ENCODE results near the gene THEMIS2. TPM values are rescaled to one million over a fixed set of nuclear protein-coding genes. Genes with fewer than 3 reads are reported as not detected.

THEMIS2 gene
- total and polyA plus RNA-seq, 9 of the 15 experiments (the other 6 are each of a cell fraction or from before 2014, with no cell fraction given), result 2.3 to 12.7 (median 8.0) TPM

- TF ChIP-seq MYNN (IDR thresholded peaks at IDR 0.05) (0 out of 2 replicates have a peak, but pooled peaks have one; percentile 19), MYNN (CRISPR knock-in tag; IDR thresholded peaks at IDR 0.05) (no peak), RBM17 (IDR thresholded peaks at IDR 0.05; ENCODE audit: borderline replicate concordance, low read depth, low read length) (no peak), NFIX (CRISPR knock-in tag; IDR thresholded peaks at IDR 0.05; ENCODE audit: low read depth) (no peak)
Observed at GRCh38 chr1:27889506-27889905, 17.2 kb downstream of the THEMIS2 start (continued).

GRCh38 chr1:27891196-27891889, 19.0 kb downstream of the THEMIS2 start:
- Histone ChIP-seq H3K27me3 (ENCODE audit: control insufficient read depth in 2 of 2, insufficient read depth in 2 of 2, low read length in 2 of 2) (no peaks in the 10 kb centered on the region), H3K9me1 (ENCODE audit: control insufficient read depth, insufficient read depth, low read length) (no peaks in the 10 kb centered on the region), H3K9me3 (replicated peaks; ENCODE audit: control insufficient read depth, insufficient read depth, low read depth, low read length) (no peaks in the 10 kb centered on the region), H2AFZ (ENCODE audit: low read depth, low read length) (no peak overlapping the region), H3K4me3 (no peak overlapping the region), H4K20me1 (replicated peaks; ENCODE audit: control insufficient read depth, insufficient read depth, low read length) (no peaks in the 10 kb centered on the region), H3K27ac (ENCODE audit: extremely low read depth, low read depth, low read length) (no peak overlapping the region), H3K79me2 (ENCODE audit: control insufficient read depth, insufficient read depth, low read length) (no peaks in the 10 kb centered on the region), H3K4me1 (replicated peaks in 1 of 2; ENCODE audit: control insufficient read depth in 2 of 2, insufficient read depth in 2 of 2, low read length in 2 of 2) (0 out of 5 replicates have a peak, but pooled peaks cover 0 to 2% of the 10 kb centered on the region in 2 experiments), H3K4me2 (ENCODE audit: insufficient read depth, low read length) (no peak overlapping the region), H3K36me3 (ENCODE audit: control insufficient read depth, insufficient read depth, low read length) (peaks cover 86% of the 10 kb centered on the region), H3K9ac (ENCODE audit: insufficient read depth in 1 of 2, low read depth in 2 of 2, low read length in 2 of 2) (no peak overlapping the region)
- ATAC-seq (no peak), DNase-seq (ENCODE audit: extremely low read depth in 1 of 4, low spot score in 3 of 4) (no peak), FAIRE-seq (no peak)
- in situ Hi-C loops (cut with MboI), result no loop called here
- TSS peak; percentile 43 for BruUV-seq (replicated peaks)
- intact Hi-C loops (cut with micrococcal nuclease), result no loop called here
- ChIA-PET CTCF (ENCODE audit: low intra/inter-chr PET ratio) (no interaction called here), POLR2A (interaction anchor here (0.6 to 2.7 kb wide), 5 partner anchors 8 to 66 kb away, joined by 3 to 16 read pairs (median 3); no protein-coding TSS in a partner anchor)
- WGBS (ENCODE audit: insufficient coverage, low coverage, missing lambda C conversion rate), result 70% methylated on average over 7 of the region's 7 CpGs
- TF ChIP-seq MYNN (IDR thresholded peaks at IDR 0.05) (no peak), MYNN (CRISPR knock-in tag; IDR thresholded peaks at IDR 0.05) (no peak), PTTG1 (tag; IDR thresholded peaks at IDR 0.05; ENCODE audit: low read depth) (no peak), CCAR2 (IDR thresholded peaks at IDR 0.05; ENCODE audit: low read depth, low read length) (no peak), VEZF1 (CRISPR knock-in tag; IDR thresholded peaks at IDR 0.05) (no peak), SRF (CRISPR knock-in tag; IDR thresholded peaks at IDR 0.05) (no peak), CBX2 (IDR thresholded peaks at IDR 0.05; ENCODE audit: insufficient read depth, low read length, poor library complexity, severe bottlenecking) (no peak), FOXP1 (CRISPR knock-in tag; IDR thresholded peaks at IDR 0.05) (no peak), EZH2 (IDR thresholded peaks at IDR 0.05; ENCODE audit: borderline replicate concordance, low read depth, low read length) (no peak), ZFP1 (CRISPR knock-in tag; IDR thresholded peaks at IDR 0.05) (no peak), NR0B1 (IDR thresholded peaks at IDR 0.05; ENCODE audit: partially characterized antibody) (no peak), ATF1 (CRISPR knock-in tag; IDR thresholded peaks at IDR 0.05) (no peak), ATF1 (tag; IDR thresholded peaks at IDR 0.05) (no peak), SMARCB1 (IDR thresholded peaks at IDR 0.05; ENCODE audit: insufficient read length, low read depth) (no peak), MITF (IDR thresholded peaks at IDR 0.05) (no peak)
